ENCODE data around the gene DROSHA.
"Not testable (repeated sequence)": the region's sequence is repeated elsewhere in the genome, so short reads cannot be mapped to it uniquely, and the experiment has no call there.

DROSHA gene

DNA sequence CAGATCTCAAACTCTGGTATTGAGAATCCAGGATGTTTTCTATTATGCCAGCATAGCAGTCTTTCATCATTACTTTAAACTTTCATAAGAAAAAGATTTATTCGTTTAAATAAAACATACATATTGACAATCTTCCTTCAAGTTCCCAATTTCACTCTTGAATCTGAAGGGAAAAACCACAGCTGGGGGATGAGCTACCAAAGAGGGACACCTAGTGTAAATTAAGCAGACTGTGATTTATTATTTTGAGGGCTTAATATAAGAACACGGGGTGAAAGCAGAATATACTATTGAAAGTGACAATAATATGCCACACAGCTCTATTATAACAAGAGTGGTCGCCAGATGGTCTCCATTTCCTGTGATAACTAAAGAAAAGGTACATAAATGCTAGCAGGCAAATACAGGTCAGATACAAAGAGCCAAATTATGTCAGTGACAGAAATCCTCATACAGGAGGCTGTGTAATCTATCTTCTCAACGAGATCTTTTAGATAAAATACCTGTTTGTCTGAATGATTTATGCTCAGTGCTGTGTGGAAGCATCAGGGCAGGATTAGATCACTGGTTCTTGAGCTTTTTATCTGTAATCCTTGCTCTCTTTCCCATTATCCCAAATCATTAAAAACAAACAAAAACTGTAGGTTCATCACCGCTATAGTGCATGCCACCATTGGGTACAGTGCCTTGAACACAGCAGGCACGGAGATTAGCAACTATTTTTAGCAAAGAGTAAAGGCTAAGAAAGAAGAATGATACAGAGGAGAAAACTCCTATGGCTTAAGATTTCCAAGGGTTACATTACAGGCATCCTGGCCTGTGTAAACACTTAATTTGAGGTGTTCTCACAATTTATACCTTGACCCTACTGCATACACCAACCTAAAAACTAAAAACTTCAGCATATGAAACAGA lies 116.6 kb downstream of the DROSHA start:
- DNase-seq = peak in 1 of 2 experiments; percentile 22

DNA sequence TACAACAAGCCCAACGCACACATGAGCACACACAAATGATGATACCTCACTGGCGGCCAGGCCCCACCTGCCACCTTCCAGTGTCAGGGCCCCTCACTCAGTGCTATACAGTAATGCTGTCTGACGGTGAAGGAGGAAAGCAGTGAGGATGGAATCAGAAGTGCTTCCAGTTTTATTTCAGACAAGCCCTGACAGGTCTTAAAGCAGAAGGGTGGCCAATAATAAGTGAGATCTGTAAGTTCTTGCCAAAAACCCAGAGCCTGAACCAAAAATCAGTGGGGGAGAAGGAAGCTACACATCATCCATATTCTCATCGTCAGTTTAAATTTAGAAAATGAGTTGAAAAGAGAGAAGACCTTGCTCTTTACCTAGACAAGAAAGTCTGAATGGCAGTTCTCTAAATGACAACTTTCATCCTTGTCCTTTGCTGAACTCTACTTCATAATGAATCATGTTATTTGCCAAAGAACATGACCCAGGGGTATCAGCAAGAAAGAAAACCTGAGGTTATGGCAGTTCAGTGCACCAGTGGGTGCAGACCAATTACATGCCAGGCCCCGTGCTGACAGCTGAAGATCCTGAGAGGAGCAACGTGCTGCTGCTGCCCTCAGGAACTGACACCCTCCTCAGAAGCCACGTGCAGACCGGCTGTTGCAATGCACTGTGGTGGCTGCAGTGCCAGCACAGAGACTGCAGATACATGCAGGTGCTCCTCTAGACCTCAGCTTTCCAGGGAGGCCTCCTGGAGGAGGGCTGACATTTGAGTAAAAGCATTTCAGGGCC lies 118.7 kb downstream of the DROSHA start:
- DNase-seq = no peak

DNA sequence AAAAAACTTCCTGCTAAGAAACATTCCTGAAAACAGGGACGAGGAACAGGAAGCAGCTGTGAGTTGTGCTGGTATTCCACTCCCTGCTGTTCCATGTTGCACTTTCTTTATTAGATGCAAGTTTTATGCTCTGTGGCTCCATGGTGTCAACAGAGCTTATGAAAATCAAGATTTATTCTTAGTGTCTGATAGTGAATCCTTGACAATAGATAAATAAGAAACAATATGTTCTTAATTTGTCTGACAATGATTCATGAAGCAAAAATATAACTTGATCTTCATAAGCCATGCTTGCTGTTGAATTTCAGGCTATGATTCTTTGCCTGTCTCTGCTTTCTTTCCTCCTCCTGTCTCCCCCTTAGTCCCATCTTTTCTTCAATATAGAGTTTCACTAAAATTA lies 119.6 kb downstream of the DROSHA start:
- no peak for DNase-seq

DNA sequence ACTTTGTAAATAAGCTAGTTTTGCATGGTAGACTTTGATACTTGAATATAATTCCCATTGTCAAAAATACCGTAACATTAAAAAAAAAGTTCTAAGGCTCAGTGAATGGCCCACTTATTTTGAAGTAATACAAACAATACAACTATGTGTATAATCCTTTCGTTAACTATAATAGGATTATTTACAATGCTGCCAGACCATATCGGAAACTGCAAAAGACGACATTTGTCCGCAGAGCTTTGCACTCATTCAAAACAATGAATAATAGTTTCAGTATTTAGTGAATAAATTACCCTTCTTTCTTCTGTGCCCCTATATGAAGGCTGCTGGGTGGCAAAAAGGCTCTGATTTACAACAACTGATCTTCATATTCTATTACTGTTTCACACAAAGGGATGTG lies 121.8 kb downstream of the DROSHA start:
- DNase-seq = no peak

DNA sequence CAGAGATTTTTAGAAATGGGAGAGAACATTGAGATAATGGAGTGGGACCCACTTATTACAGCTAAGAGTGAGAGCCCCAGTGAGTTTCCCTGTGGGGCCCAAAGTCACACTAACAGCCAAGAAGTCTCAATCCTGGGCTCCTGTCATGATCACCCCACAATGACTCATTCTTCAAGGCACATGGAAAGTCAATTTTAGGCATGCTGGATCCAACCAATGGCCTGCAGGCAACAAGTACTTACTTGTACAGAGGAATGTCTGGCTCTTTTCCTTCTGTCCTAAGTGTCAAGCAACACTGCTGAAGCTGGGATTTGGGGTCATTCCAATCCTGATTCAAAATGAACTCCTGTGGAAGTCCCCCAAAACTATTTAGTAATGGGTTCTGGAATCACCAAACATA lies 123.1 kb downstream of the DROSHA start:
- no peak for DNase-seq

DNA sequence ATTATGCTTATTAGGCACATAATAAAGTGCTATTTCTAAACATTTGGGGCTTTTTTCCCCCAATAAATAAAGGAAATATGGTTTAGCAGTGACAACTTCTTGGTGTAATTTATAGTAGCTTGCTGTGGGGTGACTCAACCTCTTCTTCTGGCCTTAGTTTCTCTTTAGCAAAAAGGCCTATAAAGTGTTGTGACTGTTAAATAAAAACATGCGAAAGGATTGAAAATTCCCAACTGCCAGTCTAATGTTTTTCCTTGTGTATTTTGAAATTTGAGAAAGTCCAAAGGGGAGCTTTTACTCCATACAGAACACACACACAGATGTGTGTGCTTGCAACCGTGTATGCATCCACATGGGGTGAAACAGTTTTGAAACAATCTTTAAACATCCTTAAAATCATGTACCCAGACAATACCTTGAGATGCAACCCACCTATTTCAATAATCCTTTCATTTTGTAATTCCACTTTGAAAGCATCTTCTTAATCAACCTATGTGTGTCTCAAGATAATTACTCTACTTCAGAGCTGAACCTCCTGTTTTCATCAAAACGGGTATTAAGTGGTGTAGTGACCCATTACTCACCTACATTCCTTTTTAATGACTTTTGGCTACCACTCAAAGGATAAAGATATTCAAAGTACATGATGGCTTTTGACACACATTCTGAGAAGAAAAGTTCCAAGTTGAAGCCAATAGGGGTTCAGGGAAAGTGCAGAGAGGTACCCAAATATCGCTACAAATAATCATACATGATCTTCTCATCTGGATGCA lies 123.8 kb downstream of the DROSHA start:
- DNase-seq = no peak

DNA sequence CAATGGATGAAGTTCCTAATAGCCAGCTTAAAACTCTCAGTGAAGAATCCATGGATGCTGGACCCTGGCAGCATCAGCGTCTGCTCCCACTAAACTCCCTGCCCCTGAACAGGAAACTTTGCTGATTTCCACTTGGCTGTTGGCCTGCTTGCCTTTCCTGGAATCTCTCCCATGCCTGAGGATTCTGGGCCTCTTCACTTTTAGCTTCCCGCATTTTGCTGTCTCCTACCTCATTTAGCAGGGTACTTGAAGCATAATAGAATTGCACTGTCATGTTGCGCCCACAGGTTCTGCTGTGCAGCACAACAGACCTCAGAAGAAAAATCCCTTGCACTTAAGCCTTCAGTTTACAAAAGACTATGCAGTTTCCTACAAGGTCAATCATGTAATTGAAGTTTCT lies 127.6 kb downstream of the DROSHA start:
- no peak for DNase-seq

DNA sequence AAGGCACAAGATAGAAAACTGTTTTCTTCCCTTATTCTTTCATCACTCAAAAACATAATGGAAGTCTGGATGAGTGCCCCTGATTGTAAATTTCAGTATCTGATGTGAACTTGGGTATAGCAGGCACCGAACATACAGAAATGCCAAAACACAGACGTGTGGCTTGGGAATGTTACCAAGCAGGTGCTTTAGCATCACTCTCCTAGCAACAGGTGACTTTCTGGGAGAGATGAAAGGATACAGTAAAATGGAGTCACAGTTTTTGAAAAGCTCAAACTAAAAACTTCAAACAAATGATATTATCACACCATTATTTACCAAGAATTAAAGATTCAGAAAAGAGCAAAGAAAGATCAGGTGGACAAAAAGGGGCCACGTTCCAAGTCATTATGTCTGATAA lies 130.2 kb downstream of the DROSHA start:
- no peak for DNase-seq

DNA sequence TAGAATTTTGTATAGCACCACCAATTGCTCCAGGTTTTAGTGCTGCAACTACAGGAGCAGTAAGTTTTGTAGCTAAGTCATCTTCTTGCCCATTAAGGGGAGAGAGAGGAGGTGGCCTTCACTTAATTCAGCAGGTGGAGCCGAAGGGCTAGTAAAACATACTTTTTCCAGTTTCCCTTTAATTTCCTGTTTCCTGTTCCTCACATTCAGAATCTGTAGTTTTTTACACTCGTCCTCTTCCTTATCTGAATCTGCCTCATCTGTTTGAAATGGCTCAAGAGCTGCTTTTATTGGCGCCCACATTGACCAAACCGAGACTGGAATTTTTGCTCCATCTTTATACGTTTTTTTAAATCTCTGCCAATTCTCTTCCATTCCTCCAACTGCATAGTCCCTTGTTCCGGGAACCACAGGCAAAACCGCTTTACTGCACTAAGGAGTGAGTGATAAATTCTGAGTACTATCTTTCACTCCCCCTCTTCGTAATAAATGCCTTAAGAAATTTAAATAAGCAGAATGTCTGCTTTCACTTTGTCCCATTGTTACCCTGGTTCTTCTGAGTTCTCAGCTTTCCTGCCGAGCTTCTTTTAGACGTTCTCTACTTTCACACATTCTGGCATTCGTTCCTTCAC lies 133.9 kb downstream of the DROSHA start:
- no peak for DNase-seq

DNA sequence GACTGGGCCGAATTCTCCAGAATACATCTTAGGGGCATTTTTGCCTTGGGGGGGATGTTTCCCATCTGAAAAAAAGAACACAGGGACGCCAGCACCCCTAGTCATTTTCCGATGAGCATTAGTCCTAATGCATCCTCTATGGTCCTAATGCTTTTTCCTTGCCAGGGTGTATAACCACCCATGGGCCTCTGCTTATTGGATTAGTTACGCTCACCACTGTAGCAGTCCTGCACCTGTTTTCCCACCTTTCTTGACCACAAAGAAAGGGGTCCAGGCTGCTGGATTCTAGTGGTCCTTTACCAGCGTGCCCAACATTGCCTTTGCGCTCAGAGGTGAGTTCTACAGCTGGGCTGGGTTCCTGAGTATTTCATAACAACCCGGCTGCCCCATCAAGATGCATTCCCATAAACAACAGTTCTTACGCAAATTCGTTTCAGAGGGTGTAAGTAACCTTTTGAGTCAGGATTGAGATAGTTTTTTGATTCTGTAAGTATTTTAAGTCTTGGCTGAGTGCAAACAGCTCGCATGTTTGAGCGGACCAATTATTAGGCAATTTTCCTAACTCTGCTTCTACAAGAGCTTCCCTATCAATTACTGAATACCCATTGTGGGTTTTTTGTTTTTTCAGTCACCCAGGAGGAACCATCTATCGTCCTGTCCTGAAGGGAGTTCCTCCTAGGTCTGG lies 135.1 kb downstream of the DROSHA start:
- DNase-seq = no peak

DNA sequence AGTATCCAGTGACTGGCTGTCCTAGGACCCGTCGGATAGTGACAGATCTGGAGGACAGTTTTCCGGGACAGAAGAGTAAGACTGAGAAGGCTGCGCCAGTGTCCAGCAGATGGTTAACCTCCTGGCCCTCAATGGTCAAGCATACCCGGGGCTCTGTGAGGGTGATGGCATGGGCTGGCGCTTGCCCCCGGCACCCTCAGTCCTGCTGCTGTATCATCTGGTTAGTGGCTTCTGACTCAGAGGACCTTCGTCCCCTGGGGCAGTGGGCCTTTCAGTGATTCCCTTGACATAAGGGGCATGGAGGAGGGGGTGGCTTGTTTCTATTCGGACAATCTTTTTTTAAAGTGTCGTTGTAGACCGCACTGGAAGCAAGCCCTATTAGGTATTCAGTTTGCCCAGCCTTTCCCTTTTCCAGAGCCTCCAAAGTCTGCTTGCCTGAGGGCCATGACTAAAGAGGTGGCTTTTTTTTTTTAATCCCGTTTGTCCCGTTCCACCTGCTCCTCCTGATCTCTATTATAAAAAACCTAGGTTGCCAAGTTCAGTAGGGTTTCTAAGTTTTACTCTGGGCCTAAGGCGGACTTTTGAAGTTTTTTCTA lies 136.3 kb downstream of the DROSHA start:
- DNase-seq = not testable (repeated sequence)

DNA sequence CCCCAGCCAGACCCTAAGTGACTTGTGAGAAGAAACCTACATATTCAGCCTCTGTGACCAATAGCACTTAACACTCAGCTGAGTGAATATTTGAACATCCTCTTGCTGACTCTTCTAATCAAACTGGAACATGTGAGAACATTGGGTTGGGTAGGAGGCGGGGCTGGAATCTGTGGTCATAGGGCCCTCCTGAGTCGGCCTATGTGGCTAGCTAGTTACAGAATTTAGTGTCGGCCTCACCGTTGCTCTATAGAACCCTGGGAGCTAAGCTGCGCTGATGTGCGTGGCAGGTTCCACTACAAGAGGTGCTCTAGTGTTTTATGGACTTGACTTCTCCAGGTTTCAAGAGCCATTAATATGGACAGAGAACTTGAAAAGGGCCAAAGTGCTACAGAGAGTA lies 138.8 kb downstream of the DROSHA start:
- no peak for DNase-seq

DNA sequence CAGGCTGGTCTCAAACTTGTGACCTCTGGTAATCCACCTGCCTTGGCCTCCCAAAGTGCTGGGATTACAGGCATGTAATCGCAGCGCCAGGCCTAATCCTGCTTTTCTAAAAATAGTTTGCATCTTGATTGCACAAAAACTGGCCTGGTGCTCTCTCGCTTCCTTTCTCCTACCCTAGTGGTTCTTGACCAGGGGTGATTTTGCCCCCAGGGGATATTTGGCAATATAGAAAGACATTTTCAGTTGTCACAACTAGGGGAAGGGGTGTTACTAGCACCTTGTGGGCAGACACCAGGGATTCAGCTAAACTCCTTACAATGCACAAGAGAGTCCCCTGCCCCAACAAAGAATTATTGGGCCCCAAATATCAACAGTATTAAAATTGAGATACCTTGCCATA lies 139.8 kb downstream of the DROSHA start:
- DNase-seq = no peak

DNA sequence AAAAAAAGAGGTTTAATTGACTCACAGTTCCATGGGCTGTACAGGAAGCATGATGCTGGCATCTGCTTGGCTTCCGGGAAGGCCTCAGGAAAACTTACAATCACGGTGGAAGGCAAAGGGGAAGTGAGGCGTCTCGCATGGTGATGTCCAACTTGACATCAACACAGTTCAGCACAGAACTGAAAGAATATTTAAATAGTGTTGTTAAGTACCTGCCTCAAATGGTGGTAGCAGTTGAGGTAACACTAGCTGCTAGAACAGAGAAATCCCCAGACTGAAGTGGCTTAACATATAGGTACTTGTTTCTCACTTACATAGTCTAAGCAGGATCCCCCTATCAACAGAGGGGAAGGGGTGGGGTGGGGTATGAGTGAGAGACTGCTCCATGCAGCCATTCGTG lies 141.6 kb downstream of the DROSHA start:
- no peak for DNase-seq

DNA sequence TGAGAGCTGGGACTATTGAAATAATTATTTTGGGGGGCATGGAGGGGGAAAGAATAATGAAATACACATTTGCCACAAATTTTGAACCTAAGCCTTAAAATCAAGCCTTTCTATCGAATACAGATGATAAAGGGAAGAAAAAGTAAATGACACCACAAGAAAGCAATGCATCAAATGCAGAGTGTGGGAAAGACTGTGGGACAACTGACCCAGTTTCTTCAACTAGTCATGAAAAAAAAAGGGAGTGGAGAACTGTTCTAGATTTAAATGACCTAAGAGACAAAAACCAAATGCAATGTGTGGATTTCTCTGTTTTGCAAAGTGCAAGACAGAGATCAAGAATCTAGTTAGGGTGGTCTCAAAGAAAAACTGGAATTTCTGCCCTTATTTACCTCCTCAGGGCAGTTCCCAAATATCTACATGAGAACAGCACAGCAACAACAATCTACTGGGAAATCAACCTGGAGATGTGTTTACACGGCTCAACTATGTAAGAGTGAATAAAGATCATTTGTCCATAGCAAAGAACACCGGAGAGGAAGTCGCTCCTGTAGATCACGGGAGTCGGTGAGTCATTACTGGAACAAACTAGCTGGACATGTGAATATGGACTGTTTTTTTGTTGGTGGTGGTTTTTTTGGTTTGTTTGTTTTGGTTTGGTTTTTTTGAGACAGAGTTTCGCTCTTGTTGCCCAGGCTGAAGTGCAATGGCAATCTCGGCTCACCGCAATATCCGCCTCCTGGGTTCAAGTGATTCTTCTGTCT lies 145.9 kb downstream of the DROSHA start:
- DNase-seq = no peak

DNA sequence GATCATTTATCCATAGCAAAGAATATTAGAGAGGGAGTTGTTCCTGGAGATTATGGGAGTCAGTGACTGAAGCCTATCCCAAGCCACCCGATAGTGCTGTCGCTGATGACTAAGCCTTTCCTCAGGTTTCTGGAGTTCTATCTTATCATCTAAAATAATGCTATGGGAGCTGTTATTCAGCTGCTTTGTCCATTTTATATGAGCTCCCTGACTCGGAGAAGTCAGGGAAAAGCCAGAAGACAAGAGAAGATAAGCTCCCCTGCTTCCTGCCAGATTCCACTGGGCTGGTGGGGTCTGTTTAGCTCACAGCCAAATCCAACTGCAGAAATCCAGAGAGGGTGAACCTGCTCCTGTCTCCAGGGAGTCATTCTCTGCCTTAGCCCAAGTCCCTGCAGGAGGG lies 148.2 kb downstream of the DROSHA start:
- no peak for DNase-seq

DNA sequence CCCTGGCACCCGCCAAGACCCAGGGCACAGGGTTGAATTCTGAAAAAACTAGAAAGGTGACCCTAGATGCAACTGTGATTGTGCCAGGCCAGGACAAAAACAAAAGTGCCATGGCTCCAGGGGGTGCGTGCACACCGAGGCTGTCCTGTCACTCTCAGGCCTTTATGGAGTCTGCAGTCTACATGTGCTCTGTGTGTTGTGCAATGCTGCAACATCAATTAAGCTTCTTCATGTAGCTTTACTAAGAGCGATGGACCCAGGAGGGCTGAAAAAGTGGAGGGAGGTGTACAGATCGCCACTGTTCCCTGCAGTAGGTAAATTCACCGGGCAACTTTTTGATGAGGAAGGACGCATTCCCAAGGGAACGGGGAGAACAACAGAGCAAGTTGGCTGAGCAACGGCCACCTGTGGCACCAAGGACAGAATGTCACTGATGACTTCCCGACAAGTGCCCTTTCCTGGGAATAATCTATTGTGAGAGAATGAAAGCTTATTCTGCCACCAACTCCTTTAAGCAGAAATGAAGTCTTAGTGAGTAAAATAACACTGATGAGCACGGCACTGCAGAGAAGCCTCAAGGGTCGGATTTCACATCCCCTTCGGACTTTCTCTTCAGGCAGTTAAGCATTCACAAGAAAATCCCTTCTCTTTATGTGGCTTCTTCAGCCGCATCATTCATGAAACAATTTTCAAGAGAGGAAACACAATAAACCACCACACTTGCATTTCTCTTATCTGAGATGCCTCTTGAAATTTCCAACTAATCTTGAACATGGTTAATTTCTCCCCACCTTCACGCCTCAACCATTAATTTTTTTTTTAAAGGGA lies 149.6 kb downstream of the DROSHA start:
- no peak for DNase-seq

DNA sequence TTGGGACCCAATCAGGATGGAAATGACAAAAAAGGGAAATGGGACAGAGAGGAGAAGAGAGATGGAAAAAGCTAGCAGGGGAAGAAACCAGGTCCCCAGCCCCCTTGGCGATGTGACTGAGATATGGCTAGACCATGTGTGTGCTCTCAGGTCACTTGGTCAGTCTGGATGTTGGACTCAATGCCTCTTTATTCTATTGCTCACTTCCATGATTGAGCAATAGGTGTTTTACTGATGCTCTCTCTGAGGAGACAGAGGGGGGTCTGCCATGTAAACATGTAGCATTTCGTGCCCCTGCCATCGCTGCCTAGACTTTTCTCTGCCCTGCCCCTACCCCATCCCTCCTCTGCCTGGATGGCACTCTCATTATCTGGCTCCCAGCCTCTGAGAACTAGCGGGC lies 150.6 kb downstream of the DROSHA start:
- DNase-seq = no peak

DNA sequence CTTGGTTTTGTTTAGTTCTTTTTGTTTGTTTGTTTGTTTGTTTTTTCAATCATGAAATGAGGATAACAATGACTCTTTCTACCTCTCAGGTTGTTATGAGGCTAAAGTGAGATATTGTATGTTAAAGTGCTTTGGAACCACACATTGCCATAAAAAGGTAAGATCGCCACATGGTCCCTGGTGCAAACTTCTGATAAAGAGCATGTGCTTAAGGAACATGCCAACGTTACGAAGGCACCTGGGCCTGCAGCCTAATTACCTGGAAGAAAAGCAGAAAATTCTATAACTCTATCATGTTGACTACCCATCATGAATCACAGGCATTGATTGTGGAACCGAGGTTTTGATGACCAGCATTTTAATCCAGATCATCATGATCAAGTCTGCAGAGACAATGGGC lies 151.8 kb downstream of the DROSHA start:
- DNase-seq = no peak

DNA sequence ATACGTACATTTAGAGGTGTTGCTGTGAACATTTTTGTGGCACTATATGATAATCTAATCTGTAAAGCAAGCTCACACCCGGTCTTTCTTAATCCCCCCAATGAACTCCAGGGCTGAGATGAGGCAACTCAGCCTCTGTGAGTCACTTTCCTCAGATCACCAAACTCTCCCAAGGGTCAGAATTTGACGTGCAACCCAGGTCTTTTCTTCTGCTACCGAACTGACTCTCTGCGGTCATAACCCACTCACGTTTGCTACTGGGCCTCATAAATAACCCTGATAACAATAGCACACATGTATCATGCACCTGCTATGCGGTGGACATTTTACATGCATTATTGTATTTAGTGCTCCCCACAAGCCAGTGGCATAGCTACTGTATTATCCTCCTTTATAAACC lies 153.1 kb downstream of the DROSHA start:
- DNase-seq = no peak
